GM23338 (cell line): Measurements from ENCODE around the gene GMPPA. TPM values are rescaled to one million over a fixed set of nuclear protein-coding genes. Genes with fewer than 3 reads are reported as not detected.

Source experiments
- ATAC-seq: fragments of 200-7000 bp; cut with Tn5 transposase; 3 replicates; pipeline ENCODE4 v1.9.1; 2020
- DNase-seq: peaks from one replicate; pipeline ENCODE4 v3.0.0-alpha.2; 2015; ENCODE audit warnings: low spot score
- H2AFZ ChIP-seq: fragments of 200-600 bp; sonication (generic); 2 replicates; pipeline ENCODE4 v1.8.0; 2016; ENCODE audit warnings: antibody characterized with exemption, mild to moderate bottlenecking, moderate library complexity
- H3F3A ChIP-seq: fragments of 200-600 bp; sonication (generic); replicated peaks from 2 replicates; pipeline ENCODE4 v1.8.0; 2017; ENCODE audit warnings: antibody characterized with exemption, mixed run types, low read depth
- H3K27ac ChIP-seq: fragments of 200-600 bp; sonication (generic); 2 replicates; pipeline ENCODE4 v1.6.1; 2016; ENCODE audit warnings: low read depth
- H3K27me3 ChIP-seq: fragments of 200-600 bp; sonication (generic); 2 replicates; pipeline ENCODE4 v1.8.0; 2016; ENCODE audit warnings: mild to moderate bottlenecking, mixed run types, moderate library complexity; ENCODE audit not compliant: insufficient read depth
- H3K36me3 ChIP-seq: fragments of 200-600 bp; sonication (generic); 2 replicates; pipeline ENCODE4 v1.8.0; 2016; ENCODE audit warnings: mild to moderate bottlenecking; ENCODE audit not compliant: insufficient read depth
- H3K4me1 ChIP-seq: fragments of 200-600 bp; sonication (generic); 2 replicates; pipeline ENCODE4 v1.8.0; 2016; ENCODE audit warnings: mild to moderate bottlenecking, moderate library complexity; ENCODE audit not compliant: insufficient read depth
- H3K4me2 ChIP-seq: fragments of 200-600 bp; sonication (generic); 2 replicates; pipeline ENCODE4 v1.7.1; 2017; ENCODE audit warnings: mixed run types
- H3K4me3 ChIP-seq: fragments of 200-600 bp; sonication (generic); 2 replicates; pipeline ENCODE4 v1.6.1; 2016; ENCODE audit warnings: mixed run types
- H3K79me2 ChIP-seq: fragments of 200-600 bp; sonication (generic); replicated peaks from 2 replicates; pipeline ENCODE4 v1.8.0; 2017; ENCODE audit warnings: mild to moderate bottlenecking; ENCODE audit not compliant: insufficient read depth
- H3K9me2 ChIP-seq: fragments of 200-600 bp; sonication (generic); 2 replicates; pipeline ENCODE4 v1.8.0; 2017; ENCODE audit not compliant: insufficient read depth
- H4K20me1 ChIP-seq: fragments of 200-600 bp; sonication (generic); replicated peaks from 2 replicates; pipeline ENCODE4 v1.8.0; 2017; ENCODE audit warnings: mild to moderate bottlenecking; ENCODE audit not compliant: insufficient read depth
- H3K27ac Mint-ChIP-seq: 2 replicates; pipeline ENCODE4 v1.8.0; 2020; ENCODE audit warnings: inconsistent platforms, mild to moderate bottlenecking, moderate library complexity, mixed read lengths
- H3K27me3 Mint-ChIP-seq: 3 replicates; pipeline ENCODE4 v1.8.0; 2022; ENCODE audit warnings: low read depth, mild to moderate bottlenecking, moderate library complexity, mixed read lengths, inconsistent platforms; ENCODE audit not compliant: insufficient read depth, poor library complexity
- H3K36me3 Mint-ChIP-seq: 3 replicates; pipeline ENCODE4 v1.8.0; 2021; ENCODE audit warnings: low read depth, mild to moderate bottlenecking, inconsistent platforms, moderate library complexity, mixed read lengths
- H3K4me1 Mint-ChIP-seq: 3 replicates; pipeline ENCODE4 v1.8.0; 2020; ENCODE audit warnings: mild to moderate bottlenecking, inconsistent platforms, mixed read lengths
- H3K4me3 Mint-ChIP-seq: 3 replicates; pipeline ENCODE4 v1.8.0; 2021; ENCODE audit warnings: moderate library complexity, mild to moderate bottlenecking, inconsistent platforms, mixed read lengths
- H3K9me3 Mint-ChIP-seq: 3 replicates; pipeline ENCODE4 v1.8.0; 2020; ENCODE audit warnings: moderate library complexity, mild to moderate bottlenecking, inconsistent platforms, mixed read lengths
- EZH2 ChIP-seq: fragments of 200-600 bp; sonication (generic); IDR thresholded peaks from one replicate; pipeline ENCODE4 v1.8.0; 2017; ENCODE audit warnings: antibody characterized with exemption, mild to moderate bottlenecking, low read depth; ENCODE audit not compliant: unreplicated experiment
- EZH2phosphoT487 ChIP-seq: fragments of 200-600 bp; sonication (generic); IDR thresholded peaks from one replicate; pipeline ENCODE4 v1.8.1; 2018; ENCODE audit warnings: antibody characterized with exemption; ENCODE audit not compliant: unreplicated experiment
- JUNB ChIP-seq: IDR thresholded peaks from one replicate; pipeline ENCODE4 v1.6.1; 2016; ENCODE audit warnings: antibody characterized with exemption; ENCODE audit not compliant: unreplicated experiment
- NANOG ChIP-seq: IDR thresholded peaks from 2 replicates; pipeline ENCODE4 v1.6.1; 2016; ENCODE audit warnings: antibody characterized with exemption, borderline replicate concordance
- REST ChIP-seq: IDR thresholded peaks from one replicate; pipeline ENCODE4 v1.6.1; 2018; ENCODE audit warnings: antibody characterized with exemption; ENCODE audit not compliant: unreplicated experiment
- STAT1 ChIP-seq: IDR thresholded peaks from one replicate; pipeline ENCODE4 v1.6.1; 2016; ENCODE audit warnings: antibody characterized with exemption; ENCODE audit not compliant: unreplicated experiment
- ZNF114 ChIP-seq: fragments of 250-450 bp; sonication (Bioruptor Pico); IDR thresholded peaks from 2 replicates; pipeline ENCODE4 v1.5.0; 2020; ENCODE audit warnings: mild to moderate bottlenecking, moderate library complexity
- ZNF331 ChIP-seq: fragments of 250-450 bp; sonication (Bioruptor Pico); IDR thresholded peaks from 2 replicates; pipeline ENCODE4 v1.5.0; 2020; ENCODE audit warnings: low read depth, mild to moderate bottlenecking, moderate library complexity
- ZNF462 ChIP-seq: fragments of 250-450 bp; sonication (Bioruptor Pico); IDR thresholded peaks from 2 replicates; pipeline ENCODE4 v1.5.0; 2020; ENCODE audit warnings: mild to moderate bottlenecking, moderate library complexity
- polyA plus RNA-seq: library from polyadenylated mRNA; unstranded; fragments of >200 nt; fragmentation: Nextera tagmentation; extraction: Ambion mirVana; gene quantifications from 2 replicates; pipeline ENCODE4 v1.2.1, GENCODE V29; 2016
- total RNA-seq: library from RNA; depleted of rRNA; stranded (reverse); fragments of >200 nt; shearing (Covaris generic); gene quantifications from 2 replicates; pipeline ENCODE4 v1.2.3, GENCODE V29; 2014

GMPPA gene
- total and polyA plus RNA-seq, 2 experiments from 2014 or later: 27.0 to 33.8 TPM

GRCh38 chr2:219517954-219518778 lies 19.5 kb downstream of the GMPPA start:
- no peak for ATAC-seq
- Histone ChIP-seq H3K27me3 (peaks cover 58% of the 10 kb centered on the region), H3F3A (peaks cover 8% of the 10 kb centered on the region), H3K36me3 (no peaks in the 10 kb centered on the region), H3K9me2 (no peaks in the 10 kb centered on the region), H3K79me2 (no peaks in the 10 kb centered on the region), H3K4me3 (no peak overlapping the region), H3K4me2 (peak overlapping the region; percentile 51), H3K27ac (no peak overlapping the region), H4K20me1 (no peaks in the 10 kb centered on the region), H3K4me1 (peaks cover 31% of the 10 kb centered on the region), H2AFZ (no peak overlapping the region)
- TF ChIP-seq ZNF462: no peak
- TF ChIP-seq JUNB: no peak
- TF ChIP-seq STAT1: no peak
- no peak for TF ChIP-seq ZNF114
- TF ChIP-seq NANOG: no peak
- TF ChIP-seq ZNF331 (CRISPR knock-in tag): no peak
- DNase-seq: no peak
- Mint-ChIP-seq H3K27me3 (peaks cover 42% of the 10 kb centered on the region), H3K4me1 (peaks cover 68% of the 10 kb centered on the region), H3K27ac (no peak overlapping the region), H3K36me3 (no peaks in the 10 kb centered on the region), H3K9me3 (no peaks in the 10 kb centered on the region), H3K4me3 (no peak overlapping the region; the same call in 2 of the 3 replicates)

- Histone ChIP-seq H3F3A (peaks cover 20% of the 10 kb centered on the region), H3K27me3 (peaks cover 44% of the 10 kb centered on the region), H3K27ac (no peak overlapping the region), H3K4me2 (no peak overlapping the region), H2AFZ (no peak overlapping the region), H3K36me3 (no peaks in the 10 kb centered on the region), H3K4me3 (no peak overlapping the region), H3K4me1 (peaks cover 23% of the 10 kb centered on the region), H3K9me2 (no peaks in the 10 kb centered on the region), H4K20me1 (no peaks in the 10 kb centered on the region), H3K79me2 (no peaks in the 10 kb centered on the region)
- no peak overlapping the region; the same call in 2 of the 3 replicates for H3K4me3 Mint-ChIP-seq
- H3K27me3 Mint-ChIP-seq: peaks cover 35% of the 10 kb centered on the region
- TF ChIP-seq NANOG (no peak), EZH2phosphoT487 (no peak), JUNB (no peak), ZNF331 (CRISPR knock-in tag) (no peak), EZH2 (no peak), REST (no peak)
- H3K4me1 Mint-ChIP-seq: peaks cover 66% of the 10 kb centered on the region
- DNase-seq (no peak), ATAC-seq (no peak)
- no peaks in the 10 kb centered on the region for H3K36me3 Mint-ChIP-seq
- H3K27ac Mint-ChIP-seq: no peak overlapping the region
- H3K9me3 Mint-ChIP-seq: no peaks in the 10 kb centered on the region
Measured at GRCh38 chr2:219519526-219519916, 20.8 kb downstream of the GMPPA start.
